Suppressor macrophage treated with lipopolysaccharide for 4 hours (primary cell): Measurements from ENCODE around the gene FYCO1.
A peak's percentile ranks its signal among the peaks of the same experiment; 100 is the strongest.
"Not testable (repeated sequence)": the region's sequence is repeated elsewhere in the genome, so short reads cannot be mapped to it uniquely, and the experiment has no call there.

Experiments
- DNase-seq: peaks from one replicate; pipeline ENCODE4 v3.0.0-alpha.2; 2020

Gene FYCO1

GRCh38 chr3:45995236-45996192, at the start of gene FYCO1:
FYCO1 (minus strand) TSS chr3:45995824; CDS start chr3:45984910, 10,914 bp downstream.
- DNase-seq = peak; percentile 96

- DNase-seq = no peak
Measured at GRCh38 chr3:46038916-46039315, 43.3 kb upstream of the FYCO1 start.

DNA sequence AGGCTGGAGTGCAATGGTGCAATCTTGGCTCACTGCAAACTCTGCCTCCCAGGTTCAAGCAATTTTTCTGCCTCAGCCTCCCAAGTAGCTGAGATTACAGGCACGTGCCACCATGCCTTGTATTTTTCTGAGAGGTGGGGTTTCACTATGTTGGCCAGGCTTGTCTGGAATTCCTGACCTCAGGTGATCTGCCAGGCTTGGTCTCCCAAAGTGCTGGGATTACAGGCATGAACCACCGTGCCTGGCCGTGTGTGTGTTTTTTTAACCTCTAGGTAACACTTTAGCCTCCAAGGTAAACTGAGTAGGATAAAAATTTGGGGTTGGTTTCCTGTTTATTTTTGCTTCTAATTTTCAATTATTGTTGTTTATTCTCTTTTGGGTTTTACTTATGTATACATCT, 42.4 kb upstream of the FYCO1 start:
- DNase-seq = not testable (repeated sequence)

DNA sequence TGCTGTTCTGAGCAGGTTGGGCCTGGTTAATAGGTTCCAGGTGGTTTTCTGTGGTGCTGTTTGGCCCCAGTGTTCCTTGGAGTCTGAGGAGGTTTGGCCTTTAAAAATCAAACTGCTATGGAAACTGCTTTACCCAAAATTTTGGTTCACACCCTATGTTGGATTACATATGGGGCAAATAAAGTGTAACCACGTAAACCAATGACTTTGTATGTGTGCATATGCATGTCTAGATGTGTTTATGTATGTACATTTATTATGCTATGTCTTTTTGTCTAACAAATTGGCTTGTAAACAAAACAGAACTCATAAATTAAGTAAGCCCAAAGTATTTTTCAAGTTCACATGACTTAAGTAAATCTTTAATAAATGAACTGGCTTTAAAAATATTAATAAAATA, 40.6 kb upstream of the FYCO1 start:
- DNase-seq = no peak

DNA sequence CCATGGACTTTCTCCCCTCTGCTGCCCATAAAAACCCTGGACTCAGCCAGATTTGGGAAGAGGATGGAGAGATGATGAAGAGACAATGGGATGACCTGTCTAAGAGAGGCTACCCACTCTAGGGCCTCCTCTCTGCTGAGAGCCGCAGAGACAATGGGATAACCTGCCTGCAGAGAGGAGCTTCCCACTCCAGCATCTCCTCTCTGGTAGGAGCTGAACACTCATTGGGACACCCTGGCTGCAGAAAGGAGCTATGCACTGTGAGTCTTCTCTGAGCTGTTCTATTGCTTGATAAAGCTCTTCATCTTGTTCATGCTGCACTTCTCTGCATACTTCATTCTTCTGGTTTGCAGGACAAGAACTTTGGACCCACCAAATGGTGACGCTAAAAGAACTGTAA, 36.1 kb upstream of the FYCO1 start:
- no peak for DNase-seq

DNA sequence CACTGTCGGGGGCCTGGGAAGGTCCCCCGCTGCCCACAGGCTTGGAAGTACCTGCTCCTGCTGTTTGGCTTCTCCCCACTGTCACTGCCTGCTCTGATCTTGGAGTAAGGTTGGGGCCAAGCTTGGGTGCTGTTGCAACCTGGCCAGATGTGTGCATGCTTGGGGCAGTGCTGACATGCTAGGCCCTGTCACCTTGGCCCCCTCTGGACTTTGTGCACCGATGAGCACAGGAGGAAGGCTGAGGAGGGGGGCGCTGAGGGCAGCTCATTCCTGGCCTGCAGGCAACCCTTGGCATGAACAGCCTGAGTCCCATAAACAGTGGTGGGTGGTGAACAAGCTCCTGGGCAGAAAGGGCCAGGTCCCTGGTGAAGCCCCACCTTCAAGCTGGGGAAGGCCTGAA, 35.6 kb upstream of the FYCO1 start:
- no peak for DNase-seq

DNA sequence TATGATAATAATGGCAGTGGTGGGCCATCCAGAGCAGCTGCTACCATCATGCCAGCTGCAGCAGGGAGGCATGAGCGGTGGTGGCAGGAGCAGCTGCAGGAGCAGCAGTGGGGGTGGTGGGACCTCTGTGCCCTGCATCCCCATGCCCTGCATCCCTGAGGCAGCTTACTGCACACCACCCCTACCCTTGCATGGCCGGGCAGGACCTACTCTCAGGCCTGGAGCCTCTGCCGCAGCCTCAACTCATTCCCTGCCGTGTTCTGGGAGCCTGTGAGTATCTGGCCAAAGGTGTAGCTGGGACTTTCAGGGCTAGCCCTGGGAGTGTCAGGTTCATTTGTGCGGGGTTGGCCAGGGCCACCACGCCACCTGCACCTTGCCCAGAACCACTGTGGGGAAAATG, 35.0 kb upstream of the FYCO1 start:
- DNase-seq = no peak

GRCh38 chr3:46029953-46030543, 34.4 kb upstream of the FYCO1 start:
- peak; percentile 65 for DNase-seq

GRCh38 chr3:46027736-46028397, 32.2 kb upstream of the FYCO1 start:
- DNase-seq = no peak

- DNase-seq = no peak
Measured at GRCh38 chr3:46027021-46027705, 31.5 kb upstream of the FYCO1 start, which contains the start of gene XCR1. XCR1 (minus strand) TSS chr3:46027483; CDS start chr3:46021947, 5,536 bp downstream.

DNA sequence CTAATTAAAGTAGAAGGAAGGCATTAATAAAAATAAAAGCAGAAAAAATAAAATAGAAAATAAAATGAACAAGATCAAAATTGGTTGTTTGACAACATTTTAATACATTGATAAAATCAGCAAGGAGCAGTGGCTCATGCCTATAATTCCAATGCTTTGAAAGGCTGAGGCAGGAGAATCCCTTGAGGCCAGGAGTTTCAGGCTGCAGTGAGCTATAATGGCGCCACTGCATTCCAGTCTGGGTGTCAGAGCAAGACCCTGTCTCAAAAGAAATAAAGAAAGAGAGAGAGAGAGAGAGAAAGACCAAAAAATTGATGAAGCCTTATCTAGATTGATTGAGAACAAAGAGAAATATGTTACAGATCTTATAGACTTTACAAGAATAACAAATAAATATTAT, 29.5 kb upstream of the FYCO1 start:
- no peak for DNase-seq

- no peak for DNase-seq
Measured at GRCh38 chr3:46024131-46024530, 28.5 kb upstream of the FYCO1 start.

GRCh38 chr3:46022909-46023785, 27.5 kb upstream of the FYCO1 start:
- no peak for DNase-seq

DNA sequence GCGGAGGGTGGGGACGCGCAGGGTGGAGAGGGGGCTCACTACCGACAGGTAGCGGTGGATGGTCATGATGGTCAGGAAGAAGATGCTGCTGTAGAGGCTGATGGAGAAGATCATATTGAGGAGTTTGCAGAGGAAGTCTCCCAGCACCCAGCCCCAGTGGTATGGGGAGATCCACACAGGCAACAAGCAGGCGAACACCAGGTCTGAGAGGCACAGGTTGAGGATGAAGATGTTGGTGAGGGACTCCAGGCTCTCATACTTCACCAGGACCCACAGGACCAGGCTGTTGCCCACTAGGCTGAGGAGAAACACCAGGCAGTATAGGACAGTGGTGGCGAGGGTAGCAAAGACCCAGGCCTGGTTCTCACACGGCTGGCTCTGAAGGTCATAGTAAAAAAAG, 25.9 kb upstream of the FYCO1 start:
- DNase-seq = no peak

DNA sequence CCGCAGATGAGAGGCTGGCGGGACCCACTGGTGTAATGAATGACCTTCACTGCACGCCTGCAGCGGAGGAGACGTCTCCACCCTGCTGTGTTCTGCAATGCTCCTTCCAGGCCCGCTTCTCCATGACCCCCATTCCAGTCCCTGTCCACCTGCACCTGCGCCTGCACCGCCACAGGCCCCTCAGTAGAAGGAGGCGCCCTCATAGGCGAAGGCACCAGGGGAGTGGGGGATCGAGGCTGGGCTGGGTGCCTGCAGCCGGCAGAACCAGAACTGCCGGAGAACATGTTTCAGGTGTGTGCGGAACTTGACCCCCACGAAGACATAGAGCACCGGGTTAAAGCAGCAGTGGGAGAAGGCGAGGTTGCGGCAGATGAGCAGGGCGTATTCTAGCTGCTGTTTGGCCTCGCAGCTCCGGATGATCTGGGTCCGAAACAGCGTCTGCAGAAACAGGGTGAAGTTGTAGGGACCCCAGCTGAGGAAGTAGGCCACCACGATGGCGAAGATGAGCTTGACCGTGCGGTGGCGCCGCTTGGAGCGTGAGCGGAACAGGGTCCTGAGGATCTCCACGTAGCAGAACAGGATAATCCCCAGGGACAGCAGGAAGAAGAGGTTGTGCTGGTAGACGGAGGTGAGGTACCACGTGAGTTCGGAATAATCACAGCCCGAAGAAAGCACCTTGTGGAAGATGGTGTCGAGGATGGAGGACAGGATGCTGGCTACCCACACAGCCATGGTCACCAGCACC, 25.3 kb upstream of the FYCO1 start:
- DNase-seq = no peak

- DNase-seq = peak; percentile 61
Measured at GRCh38 chr3:46019707-46020106, 24.1 kb upstream of the FYCO1 start.

DNA sequence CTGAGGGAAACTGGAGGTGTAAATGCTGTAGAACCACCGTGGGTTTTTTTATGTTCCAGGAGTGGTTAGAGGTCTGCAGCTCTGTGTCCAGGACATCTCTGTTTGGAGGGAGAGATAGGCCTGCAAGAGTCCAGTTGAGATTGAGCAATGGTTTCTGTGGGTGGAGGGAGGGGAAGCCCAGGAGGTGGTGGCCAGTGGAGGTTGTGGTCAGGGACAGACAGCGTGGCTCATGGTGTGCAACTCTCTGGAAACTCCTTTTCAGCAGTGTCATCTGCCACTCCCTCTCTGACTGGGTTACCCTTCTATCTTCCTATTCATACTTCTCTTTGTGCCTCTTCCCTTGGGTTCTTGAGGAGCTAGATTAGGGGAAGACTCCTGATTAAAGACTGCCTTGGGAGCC, 22.1 kb upstream of the FYCO1 start:
- peak; percentile 94 for DNase-seq

DNA sequence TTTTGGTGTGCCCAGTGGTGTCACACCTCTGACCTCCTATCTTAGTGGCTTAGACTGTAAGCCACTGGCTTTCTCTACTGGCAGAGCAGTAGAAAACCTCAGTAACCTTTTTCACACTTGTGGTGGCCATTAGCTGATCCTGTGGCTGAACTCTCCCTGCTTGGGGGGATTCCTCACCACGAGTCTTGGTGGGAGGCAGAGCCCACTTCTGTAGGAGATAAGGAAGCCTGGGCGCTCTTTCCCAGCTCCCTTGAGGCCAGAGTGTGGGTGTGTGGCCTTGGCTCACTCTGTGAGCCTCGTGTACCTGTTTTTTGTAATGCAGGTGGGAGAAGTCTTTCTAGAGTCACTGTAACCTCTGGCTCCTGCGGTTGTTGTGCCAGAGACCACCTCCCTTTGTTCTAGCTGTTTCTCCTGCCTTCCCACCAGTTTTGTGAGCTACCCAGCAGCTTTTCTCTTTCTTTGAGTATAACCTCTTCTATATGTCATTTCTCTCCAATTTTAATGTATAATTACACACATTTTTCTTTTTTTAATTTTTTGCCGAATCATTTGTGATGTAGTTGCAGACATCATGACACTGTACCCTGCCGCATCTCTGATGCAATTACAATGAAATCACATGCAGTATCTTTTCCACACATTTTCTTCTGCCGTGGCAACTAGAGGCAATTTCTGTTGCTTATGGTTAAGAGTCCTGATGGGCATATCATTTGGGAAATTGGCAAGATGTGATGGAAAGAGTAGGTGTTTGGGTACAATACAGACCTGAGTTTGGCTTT, 17.9 kb upstream of the FYCO1 start:
- no peak for DNase-seq

- DNase-seq = no peak
Measured at GRCh38 chr3:46012246-46012645, 16.6 kb upstream of the FYCO1 start.

- peak; percentile 71 for DNase-seq
Measured at GRCh38 chr3:46010519-46011113, 15.0 kb upstream of the FYCO1 start.
